Small intestine (tissue), 7 donors: ENCODE results near the gene MPP7. TPM values are rescaled to one million over a fixed set of nuclear protein-coding genes. Genes with fewer than 3 reads are reported as not detected.
A peak's percentile ranks its signal among the peaks of the same experiment; 100 is the strongest.
"Not testable (repeated sequence)": the region's sequence is repeated elsewhere in the genome, so short reads cannot be mapped to it uniquely, and the experiment has no call there.

Source experiments
- DNase-seq, 2 donors: peaks; one replicate each; pipeline versions ENCODE4 v3.0.0 to v3.0.0-alpha.2; 2013
- FAIRE-seq: peaks from 2 replicates; lab custom pipeline; 2012; peaks lifted over from hg19 to GRCh38; lab: Jason Lieb, UNC
- H3K27ac ChIP-seq, 3 donors: one replicate each; pipeline ENCODE4 v1.5.1; 2013; ENCODE audit warnings: low read length in 2 of 3, mild to moderate bottlenecking in 2 of 3, control low read depth in 1 of 3, inconsistent platforms in 1 of 3, low read depth in 1 of 3, moderate library complexity in 1 of 3
- H3K27me3 ChIP-seq, 3 donors: one replicate each; pipeline ENCODE4 v1.6.1; 2013; ENCODE audit warnings: low read length in 3 of 3, inconsistent platforms in 1 of 3; ENCODE audit not compliant: control insufficient read depth in 3 of 3, insufficient read depth in 3 of 3
- H3K36me3 ChIP-seq, 3 donors: one replicate each; pipeline ENCODE4 v1.6.1; 2013; ENCODE audit warnings: low read length in 3 of 3, inconsistent platforms in 1 of 3, low read depth in 1 of 3, mild to moderate bottlenecking in 1 of 3, moderate library complexity in 1 of 3; ENCODE audit not compliant: control insufficient read depth in 3 of 3, insufficient read depth in 2 of 3
- H3K4me1 ChIP-seq, 3 donors: one replicate each; pipeline ENCODE4 v1.6.1; 2013; ENCODE audit warnings: low read length in 2 of 3, inconsistent platforms in 1 of 3, low read depth in 1 of 3, mild to moderate bottlenecking in 1 of 3, moderate library complexity in 1 of 3; ENCODE audit not compliant: control insufficient read depth in 3 of 3, insufficient read depth in 2 of 3
- H3K4me3 ChIP-seq, 3 donors: one replicate each; pipeline ENCODE4 v1.5.1; 2013; ENCODE audit warnings: low read length in 3 of 3, control low read depth in 1 of 3, inconsistent platforms in 1 of 3, low read depth in 1 of 3, mild to moderate bottlenecking in 1 of 3, moderate library complexity in 1 of 3
- H3K9me3 ChIP-seq, 2 donors: one replicate each; pipeline ENCODE4 v1.6.1; 2013; ENCODE audit warnings: low read depth in 1 of 2, low read length in 1 of 2; ENCODE audit not compliant: control insufficient read depth in 2 of 2, insufficient read depth in 1 of 2
- WGBS, 3 donors: extraction: QIAGEN DNeasy Blood & Tissue Kit; methylation state at CpG; one replicate each; pipeline ENCODE4 v1.1.7; 2013; 5-methylcytosine and 5-hydroxymethylcytosine counted together
- polyA plus RNA-seq, 4 donors: library from polyadenylated mRNA; stranded (reverse) in 3 of 4; unstranded in 1 of 4; fragments of 200-250 nt in 3 of 4; fragments of 120-200 nt in 1 of 4; gene quantifications; one replicate each; pipeline versions ENCODE4 v1.2.1 to v1.2.3, GENCODE V29; 2013
- donor health status: healthy with polysubstance abuse.
- donor health status: control.
- donor health status: control.
- donor health status: Bipolar disorder and iron deficiency.
- donor health status: healthy.

Gene MPP7
- polyA plus RNA-seq, 4 donors = 4.3 to 14.6 (median 5.9) TPM

DNA sequence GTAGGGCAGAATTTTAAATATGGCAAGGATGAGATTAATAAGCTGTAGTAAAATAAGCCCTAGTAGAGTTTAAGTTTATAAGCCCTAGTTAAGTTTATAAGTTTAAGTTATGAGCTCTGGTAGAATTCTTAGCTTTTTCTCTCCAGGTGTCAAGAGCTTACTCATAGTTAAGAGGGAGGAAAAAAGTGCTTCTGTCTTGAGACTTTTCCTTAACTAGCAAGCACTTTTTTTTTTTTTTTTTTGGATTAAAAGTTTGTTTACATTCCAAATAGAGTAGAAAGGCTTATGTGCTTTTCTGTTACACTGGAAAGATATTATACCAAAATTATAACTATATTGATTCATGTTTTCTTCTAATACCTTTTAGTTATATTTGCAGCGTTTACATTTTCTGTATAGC, 25.5 kb upstream of the MPP7 start:
- Histone ChIP-seq H3K27ac (no peak overlapping the region), H3K4me1 (no peaks in the 10 kb centered on the region), H3K9me3 (no peaks in the 10 kb centered on the region), H3K36me3 (no peaks in the 10 kb centered on the region), H3K27me3 (peaks cover 0 to 2% (median 0%) of the 10 kb centered on the region in 3 donors), H3K4me3 (no peak overlapping the region)
- FAIRE-seq (no peak), DNase-seq (no peak)
- WGBS, 3 donors = 77 to 81% (median 78%) methylated on average over 1 of the region's 1 CpG

- Histone ChIP-seq H3K27me3 (peaks cover 0 to 2% (median 0%) of the 10 kb centered on the region in 3 donors), H3K36me3 (no peaks in the 10 kb centered on the region), H3K27ac (no peak overlapping the region), H3K4me3 (no peak overlapping the region), H3K4me1 (no peaks in the 10 kb centered on the region), H3K9me3 (no peaks in the 10 kb centered on the region)
- WGBS, 3 donors = 38 to 50% (median 38%) methylated on average over 3 of the region's 3 CpGs
- no peak for DNase-seq
- FAIRE-seq = no peak
These were observed 24.6 kb upstream of the MPP7 start for GRCh38 chr10:28327491-28327880.

- DNase-seq = peak; percentile 4 to 25
- H3K27ac ChIP-seq = peak overlapping the region in 2 of 3 donors; percentile 20 to 42
These were observed 23.9 kb upstream of the MPP7 start for GRCh38 chr10:28326516-28327490.

DNA sequence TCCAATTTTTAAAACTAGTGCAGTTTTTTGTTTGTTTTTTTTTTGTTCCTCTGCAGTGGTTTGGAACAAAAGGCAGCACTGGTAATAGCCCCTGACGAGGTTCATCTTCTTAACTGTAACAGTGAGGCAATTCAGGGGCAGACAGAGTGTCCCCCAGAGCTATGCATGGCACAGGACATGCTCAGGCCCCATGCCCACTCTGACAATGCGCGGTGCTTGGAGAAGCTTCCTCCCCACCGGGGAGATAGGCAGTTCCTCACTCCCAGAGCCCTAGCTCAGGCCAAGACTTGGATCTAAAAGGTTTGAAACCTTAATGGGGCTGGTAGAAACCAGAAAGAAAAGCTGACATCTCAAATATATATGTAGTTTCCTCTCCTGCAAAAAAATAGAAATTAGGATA, 17.9 kb upstream of the MPP7 start:
- FAIRE-seq (no peak), DNase-seq (no peak)
- H3K9me3 ChIP-seq = no peaks in the 10 kb centered on the region
- H3K27me3 ChIP-seq = peaks cover 0 to 2% (median 0%) of the 10 kb centered on the region in 3 donors
- no peaks in the 10 kb centered on the region for H3K36me3 ChIP-seq
- 82 to 90% (median 88%) methylated on average over 4 of the region's 4 CpGs for WGBS, 3 donors
- no peak overlapping the region for H3K4me3 ChIP-seq
- no peaks in the 10 kb centered on the region for H3K4me1 ChIP-seq
- H3K27ac ChIP-seq = no peak overlapping the region

More at GRCh38 chr10:28326516-28327490, 23.9 kb upstream of the MPP7 start:
- FAIRE-seq = no peak
- 50 to 72% (median 66%) methylated on average over 10 of the region's 10 CpGs for WGBS, 3 donors
- Histone ChIP-seq H3K27me3 (peaks cover 0 to 2% (median 0%) of the 10 kb centered on the region in 3 donors), H3K4me1 (no peaks in the 10 kb centered on the region), H3K9me3 (no peaks in the 10 kb centered on the region), H3K36me3 (no peaks in the 10 kb centered on the region), H3K4me3 (no peak overlapping the region)

- Histone ChIP-seq H3K4me3 (no peak overlapping the region), H3K27me3 (peaks cover 0 to 2% (median 0%) of the 10 kb centered on the region in 3 donors), H3K36me3 (no peaks in the 10 kb centered on the region), H3K4me1 (no peaks in the 10 kb centered on the region), H3K9me3 (no peaks in the 10 kb centered on the region), H3K27ac (no peak overlapping the region)
- 83 to 88% (median 86%) methylated on average over 3 of the region's 3 CpGs for WGBS, 3 donors
- FAIRE-seq (no peak), DNase-seq (no peak)
These were observed 17.2 kb upstream of the MPP7 start for GRCh38 chr10:28320090-28320489.

DNA sequence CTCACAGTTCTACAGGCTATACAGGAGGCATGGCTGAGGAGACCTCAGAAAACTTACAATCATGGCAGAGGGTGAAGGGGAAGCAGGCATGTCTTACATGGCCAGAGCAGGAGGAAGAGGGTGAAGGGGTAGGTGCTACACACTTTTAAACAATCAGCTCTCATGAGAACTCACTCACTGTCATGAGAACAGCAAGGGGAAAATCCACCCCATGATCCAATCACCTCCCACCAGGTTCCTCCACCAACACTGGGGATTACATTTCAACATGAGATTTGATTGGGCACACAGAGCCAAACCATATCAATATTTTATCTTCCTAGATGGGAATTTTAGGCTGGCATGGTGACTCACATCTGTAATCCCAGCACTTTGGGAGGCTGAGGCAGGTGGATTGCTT, 16.2 kb upstream of the MPP7 start:
- H3K27me3 ChIP-seq, H3K9me3 ChIP-seq, H3K27ac ChIP-seq, FAIRE-seq, H3K36me3 ChIP-seq, H3K4me1 ChIP-seq, H3K4me3 ChIP-seq, DNase-seq: not testable (repeated sequence)

GRCh38 chr10:28318626-28319025, 15.8 kb upstream of the MPP7 start:
- FAIRE-seq = no peak
- WGBS, 3 donors = 46 to 83% (median 80%) methylated on average over 1 of the region's 1 CpG
- Histone ChIP-seq H3K4me3 (no peak overlapping the region), H3K27ac (no peak overlapping the region), H3K36me3 (no peaks in the 10 kb centered on the region), H3K4me1 (no peaks in the 10 kb centered on the region), H3K27me3 (no peaks in the 10 kb centered on the region), H3K9me3 (no peaks in the 10 kb centered on the region)
- no peak for DNase-seq

DNA sequence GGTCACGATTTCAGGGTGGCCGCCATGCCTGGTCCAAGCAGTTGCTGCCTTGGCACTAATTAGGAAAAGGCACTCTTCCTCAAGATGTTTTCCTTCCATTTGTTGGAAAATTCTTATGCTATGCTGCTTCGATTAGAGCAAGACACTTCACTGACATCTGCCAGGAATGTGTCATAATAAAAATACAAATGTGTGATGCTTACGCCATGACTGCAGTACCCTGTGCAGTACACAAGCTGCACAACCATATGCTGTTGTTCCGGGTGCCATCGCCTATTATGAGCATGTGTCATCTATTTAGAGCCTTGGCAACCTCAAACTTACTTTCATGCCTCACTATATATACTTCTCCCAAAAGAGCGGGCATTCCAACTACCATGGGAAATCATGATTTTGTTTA, 14.9 kb upstream of the MPP7 start:
- no peak for FAIRE-seq
- no peak for DNase-seq
- no peaks in the 10 kb centered on the region for H3K4me1 ChIP-seq
- H3K36me3 ChIP-seq = no peaks in the 10 kb centered on the region
- H3K27me3 ChIP-seq = no peaks in the 10 kb centered on the region
- no peak overlapping the region for H3K27ac ChIP-seq
- 73 to 89% (median 88%) methylated on average over 7 of the region's 7 CpGs for WGBS, 3 donors
- H3K9me3 ChIP-seq = no peaks in the 10 kb centered on the region
- no peak overlapping the region for H3K4me3 ChIP-seq
